GM21447 (cell line): Measurements from ENCODE around the gene SEMA3A.

Experiments used
- ATAC-seq: cut with Tn5 transposase; IDR thresholded peaks from one replicate; pipeline ENCODE4 v1.9.1; 2021; ENCODE audit not compliant: unreplicated experiment

SEMA3A gene

DNA sequence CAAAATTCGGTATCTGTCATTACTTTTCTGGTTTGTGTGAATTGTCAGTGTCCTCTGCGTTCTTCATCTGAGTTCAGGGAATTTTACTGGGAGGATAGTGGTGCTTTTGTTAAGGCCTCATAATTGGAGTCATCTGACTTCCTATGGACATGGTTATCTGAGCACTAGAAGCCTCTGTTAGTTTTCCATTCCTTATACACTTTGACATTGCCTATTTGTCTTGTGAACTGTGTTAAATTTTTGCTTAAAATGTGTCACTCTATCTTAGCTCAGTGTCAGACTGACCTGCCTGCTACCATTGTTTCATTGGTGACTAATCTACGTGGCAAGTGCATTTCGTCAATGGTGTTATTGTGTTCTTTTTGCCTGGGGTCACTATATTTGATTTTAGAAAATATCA is 253.3 kb downstream of the SEMA3A start:
- no peak for ATAC-seq

DNA sequence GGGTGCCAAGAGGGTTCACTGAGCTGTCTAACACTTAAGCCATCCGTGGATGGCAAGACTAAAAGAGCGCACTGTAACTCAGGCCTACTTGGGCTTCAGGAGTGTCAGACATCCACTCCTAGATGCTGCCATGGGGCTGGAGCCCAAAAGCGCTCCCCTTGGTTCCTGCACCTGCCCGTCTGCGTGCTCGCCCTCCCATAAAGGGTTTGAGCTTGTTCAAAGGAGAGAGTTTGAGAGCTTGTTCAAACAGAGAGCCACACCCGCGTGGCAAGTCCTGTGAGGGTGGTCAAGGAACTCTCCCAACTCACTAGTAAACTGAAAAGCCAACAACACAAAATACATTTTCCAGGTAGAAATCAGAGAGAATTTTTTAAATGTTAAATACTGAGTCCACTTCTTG is 256.7 kb downstream of the SEMA3A start:
- no peak for ATAC-seq

DNA sequence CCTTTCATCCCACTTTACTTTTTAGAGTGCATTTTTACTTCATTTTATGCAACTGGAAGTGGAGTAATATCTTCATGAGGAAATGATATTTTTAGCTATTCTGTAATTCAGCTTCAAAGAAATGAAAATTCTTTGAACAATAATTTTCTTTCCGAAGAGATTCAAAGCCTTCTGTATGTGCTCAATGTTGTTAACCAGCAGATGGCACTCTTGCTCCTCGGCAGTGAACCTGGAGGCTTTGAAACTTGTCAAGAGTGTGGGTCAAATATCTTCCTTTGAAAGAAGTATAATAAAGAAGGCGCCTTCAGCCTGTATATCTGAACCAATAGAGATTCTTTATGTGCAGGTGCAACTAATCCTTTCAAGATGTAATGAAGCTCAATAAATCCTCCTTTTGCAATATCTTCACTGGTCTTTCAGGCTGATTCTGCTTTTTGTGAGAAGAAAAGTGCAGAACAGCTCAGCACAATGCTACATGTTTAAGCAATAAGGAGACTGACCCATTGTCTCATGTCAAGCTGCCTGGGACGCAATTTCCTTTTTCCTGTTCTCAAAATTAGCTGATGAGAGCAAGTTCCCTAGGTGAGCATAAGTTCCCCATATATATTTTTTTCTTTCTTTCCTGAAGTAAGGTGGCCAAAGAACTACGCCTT is 258.4 kb downstream of the SEMA3A start:
- ATAC-seq, result no peak

DNA sequence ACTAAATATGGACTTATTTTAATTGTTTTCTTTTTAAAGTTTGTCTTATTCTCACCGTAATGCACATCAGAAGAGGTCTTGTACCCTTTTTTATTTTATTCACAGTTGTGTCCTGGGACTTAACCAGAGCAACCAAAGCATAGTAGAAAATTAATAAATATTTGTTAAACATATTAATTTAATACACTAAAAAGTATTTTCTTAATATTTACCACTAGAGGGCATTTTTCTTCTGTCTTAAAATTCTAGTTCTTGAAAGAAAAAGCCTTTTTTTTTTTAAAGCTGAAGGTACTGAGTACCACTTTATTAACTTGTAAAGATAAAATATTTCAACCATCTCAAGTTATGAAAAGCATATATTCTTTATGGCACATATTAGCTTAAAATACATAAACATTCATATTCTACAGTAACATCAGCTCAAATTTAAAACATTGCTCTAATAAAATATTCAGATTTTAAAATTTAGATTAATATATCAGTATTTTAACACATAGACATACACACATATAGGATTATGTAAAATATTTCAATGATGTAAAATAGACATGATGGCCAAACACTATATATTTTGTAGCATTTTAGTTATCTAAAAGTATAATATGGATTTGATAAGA is 260.4 kb downstream of the SEMA3A start:
- no peak for ATAC-seq

GRCh38 chr7:83931968-83932367 is 262.6 kb downstream of the SEMA3A start:
- no peak for ATAC-seq

- ATAC-seq, result no peak
Measured at GRCh38 chr7:83930262-83930661, 264.3 kb downstream of the SEMA3A start.

DNA sequence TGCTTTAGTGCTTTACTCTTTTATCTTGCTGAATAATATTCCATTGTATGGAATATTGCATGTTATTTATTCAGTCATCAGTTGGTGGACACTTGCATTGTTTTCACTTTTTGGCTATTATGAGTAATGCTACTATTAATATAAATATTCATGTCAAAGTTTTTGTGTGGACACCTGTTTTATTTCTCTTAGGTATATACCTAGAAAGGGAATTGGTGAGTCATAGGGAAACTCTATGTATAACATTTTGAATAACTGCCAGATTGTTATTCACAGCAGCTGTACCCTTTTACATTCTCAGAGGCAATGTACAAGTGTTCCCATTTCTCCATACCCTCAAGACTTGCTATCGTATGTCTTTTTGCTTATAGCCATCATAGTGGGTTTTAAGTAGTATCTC is 268.7 kb downstream of the SEMA3A start:
- ATAC-seq, result no peak

DNA sequence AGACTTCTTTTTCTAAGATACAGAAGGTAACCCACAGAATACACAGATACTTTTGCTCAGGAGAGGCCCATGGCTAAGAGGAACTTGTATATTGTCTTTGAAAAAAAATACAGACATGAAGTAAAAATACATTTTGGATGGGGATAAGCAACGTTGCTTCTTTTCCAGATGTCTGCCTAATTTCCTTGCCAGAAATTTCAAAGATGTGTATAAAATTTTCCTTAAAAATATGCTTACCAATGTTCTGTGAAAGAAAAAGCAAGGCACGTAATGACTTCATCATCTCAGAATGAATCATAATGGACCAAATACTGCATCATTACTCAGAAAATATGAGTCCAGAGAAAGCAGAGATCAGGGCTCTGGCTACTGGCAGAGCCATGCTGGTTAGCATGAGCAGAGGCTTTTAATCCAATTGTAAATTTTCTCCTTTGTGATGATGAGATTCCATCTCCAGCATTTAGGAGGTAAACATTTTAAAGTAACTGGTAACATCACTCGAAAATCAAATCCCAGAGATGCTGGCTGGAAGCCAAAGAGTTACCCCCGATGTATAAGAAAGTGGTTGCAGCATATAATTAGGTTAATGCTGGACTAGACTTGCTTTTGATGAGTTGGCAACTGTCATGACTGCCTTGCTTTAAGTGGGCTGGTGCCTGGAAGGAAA is 272.5 kb downstream of the SEMA3A start:
- no peak for ATAC-seq

DNA sequence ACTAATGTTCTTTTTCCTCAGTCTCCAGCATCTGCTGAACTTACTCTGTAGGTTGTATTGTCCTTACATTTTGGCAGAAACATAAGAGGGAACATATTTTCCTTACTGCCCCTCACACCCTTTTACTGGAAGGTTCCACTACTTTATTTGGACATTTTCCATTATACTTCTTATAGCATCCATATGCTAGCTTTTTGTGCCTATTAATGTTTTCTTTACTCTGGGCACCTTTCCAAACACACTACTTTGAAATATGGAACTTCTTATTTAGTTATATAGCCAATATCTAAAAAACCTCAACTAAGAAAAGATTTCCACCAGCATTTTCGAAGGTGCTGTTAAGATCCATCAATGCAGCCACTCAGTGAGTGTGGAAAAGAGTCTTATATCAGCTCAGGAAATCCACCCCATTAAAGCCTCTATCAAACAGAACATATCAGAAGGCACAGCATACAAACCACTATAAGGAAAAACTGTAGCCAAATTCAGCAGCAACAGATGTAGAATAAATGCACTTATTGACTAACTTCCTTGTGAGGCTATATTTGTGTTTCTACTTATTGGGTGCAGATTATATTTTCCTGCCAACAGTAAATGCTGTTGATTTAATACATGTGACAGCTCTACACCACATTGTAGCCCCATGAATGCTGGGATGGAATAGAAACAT is 273.2 kb downstream of the SEMA3A start:
- no peak for ATAC-seq

DNA sequence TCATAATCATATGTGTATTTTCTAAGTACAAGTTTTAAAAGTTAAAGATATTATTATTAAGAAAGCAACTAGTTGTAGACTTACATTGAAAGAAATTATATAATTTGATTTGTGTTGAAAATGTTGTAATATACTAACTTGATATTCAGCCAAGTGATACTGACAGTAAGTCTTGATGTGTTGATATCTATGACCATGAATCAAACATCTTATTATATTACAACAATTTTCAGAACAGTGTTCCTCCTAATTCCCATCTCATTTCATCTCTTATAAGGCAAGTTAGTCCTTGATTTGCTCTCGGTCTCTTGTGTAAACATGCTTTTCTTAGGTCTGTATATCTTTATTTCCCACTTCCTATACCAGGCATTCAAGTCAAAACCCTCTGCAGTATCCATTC is 276.4 kb downstream of the SEMA3A start:
- no peak for ATAC-seq

GRCh38 chr7:83913174-83913573 is 281.4 kb downstream of the SEMA3A start:
- no peak for ATAC-seq

GRCh38 chr7:83908526-83908925 is 286.1 kb downstream of the SEMA3A start:
- ATAC-seq, result no peak
